Small intestine (tissue), 7 donors: ENCODE results near the gene HIPK2. TPM values are rescaled to one million over a fixed set of nuclear protein-coding genes. Genes with fewer than 3 reads are reported as not detected.

Experiments used
- DNase-seq, 2 donors: peaks; one replicate each; pipeline versions ENCODE4 v3.0.0 to v3.0.0-alpha.2; 2013
- FAIRE-seq: peaks from 2 replicates; lab custom pipeline; 2012; peaks lifted over from hg19 to GRCh38; lab: Jason Lieb, UNC
- H3K27ac ChIP-seq, 3 donors: one replicate each; pipeline ENCODE4 v1.5.1; 2013; ENCODE audit warnings: low read length in 2 of 3, mild to moderate bottlenecking in 2 of 3, control low read depth in 1 of 3, inconsistent platforms in 1 of 3, low read depth in 1 of 3, moderate library complexity in 1 of 3
- H3K27me3 ChIP-seq, 3 donors: one replicate each; pipeline ENCODE4 v1.6.1; 2013; ENCODE audit warnings: low read length in 3 of 3, inconsistent platforms in 1 of 3; ENCODE audit not compliant: control insufficient read depth in 3 of 3, insufficient read depth in 3 of 3
- H3K36me3 ChIP-seq, 3 donors: one replicate each; pipeline ENCODE4 v1.6.1; 2013; ENCODE audit warnings: low read length in 3 of 3, inconsistent platforms in 1 of 3, low read depth in 1 of 3, mild to moderate bottlenecking in 1 of 3, moderate library complexity in 1 of 3; ENCODE audit not compliant: control insufficient read depth in 3 of 3, insufficient read depth in 2 of 3
- H3K4me1 ChIP-seq, 3 donors: one replicate each; pipeline ENCODE4 v1.6.1; 2013; ENCODE audit warnings: low read length in 2 of 3, inconsistent platforms in 1 of 3, low read depth in 1 of 3, mild to moderate bottlenecking in 1 of 3, moderate library complexity in 1 of 3; ENCODE audit not compliant: control insufficient read depth in 3 of 3, insufficient read depth in 2 of 3
- H3K4me3 ChIP-seq, 3 donors: one replicate each; pipeline ENCODE4 v1.5.1; 2013; ENCODE audit warnings: low read length in 3 of 3, control low read depth in 1 of 3, inconsistent platforms in 1 of 3, low read depth in 1 of 3, mild to moderate bottlenecking in 1 of 3, moderate library complexity in 1 of 3
- H3K9me3 ChIP-seq, 2 donors: one replicate each; pipeline ENCODE4 v1.6.1; 2013; ENCODE audit warnings: low read depth in 1 of 2, low read length in 1 of 2; ENCODE audit not compliant: control insufficient read depth in 2 of 2, insufficient read depth in 1 of 2
- WGBS, 3 donors: extraction: QIAGEN DNeasy Blood & Tissue Kit; methylation state at CpG; one replicate each; pipeline ENCODE4 v1.1.7; 2013; 5-methylcytosine and 5-hydroxymethylcytosine counted together
- polyA plus RNA-seq, 4 donors: library from polyadenylated mRNA; stranded (reverse) in 3 of 4; unstranded in 1 of 4; fragments of 200-250 nt in 3 of 4; fragments of 120-200 nt in 1 of 4; gene quantifications; one replicate each; pipeline versions ENCODE4 v1.2.1 to v1.2.3, GENCODE V29; 2013
- donor health status: healthy with polysubstance abuse.
- donor health status: control.
- donor health status: control.
- donor health status: Bipolar disorder and iron deficiency.
- donor health status: healthy.

Gene HIPK2
- polyA plus RNA-seq, 4 donors, result 3.2 to 11.4 (median 7.2) TPM

GRCh38 chr7:139702811-139703486 is 74.8 kb downstream of the HIPK2 start:
- Histone ChIP-seq H3K9me3 (no peaks in the 10 kb centered on the region), H3K27ac (peak overlapping the region in 1 of 3 donors; percentile 64), H3K36me3 (peaks cover 0 to 60% (median 0%) of the 10 kb centered on the region in 3 donors), H3K4me1 (peaks cover 0 to 4% (median 0%) of the 10 kb centered on the region in 3 donors), H3K4me3 (no peak overlapping the region), H3K27me3 (no peaks in the 10 kb centered on the region)
- DNase-seq (no peak), FAIRE-seq (no peak)
- 61 to 86% (median 66%) methylated on average over 10 of the region's 10 CpGs for WGBS, 3 donors

GRCh38 chr7:139702313-139702731 is 75.5 kb downstream of the HIPK2 start:
- peaks cover 0 to 4% (median 0%) of the 10 kb centered on the region in 3 donors for H3K4me1 ChIP-seq
- no peaks in the 10 kb centered on the region for H3K27me3 ChIP-seq
- peaks cover 0 to 57% (median 0%) of the 10 kb centered on the region in 3 donors for H3K36me3 ChIP-seq
- H3K27ac ChIP-seq, result peak overlapping the region in 2 of 3 donors; percentile 8 to 64
- DNase-seq (no peak), FAIRE-seq (no peak)
- 50 to 58% (median 52%) methylated on average over 8 of the region's 8 CpGs for WGBS, 3 donors
- no peak overlapping the region for H3K4me3 ChIP-seq
- H3K9me3 ChIP-seq, result no peaks in the 10 kb centered on the region

GRCh38 chr7:139701908-139702307 is 75.9 kb downstream of the HIPK2 start:
- Histone ChIP-seq H3K36me3 (peaks cover 0 to 52% (median 0%) of the 10 kb centered on the region in 3 donors), H3K9me3 (no peaks in the 10 kb centered on the region), H3K27ac (peak overlapping the region in 1 of 3 donors; percentile 64), H3K27me3 (no peaks in the 10 kb centered on the region), H3K4me3 (no peak overlapping the region), H3K4me1 (peaks cover 0 to 4% (median 0%) of the 10 kb centered on the region in 3 donors)
- DNase-seq (no peak), FAIRE-seq (no peak)
- 82 to 88% (median 83%) methylated on average over 12 of the region's 12 CpGs for WGBS, 3 donors

- Histone ChIP-seq H3K4me1 (peaks cover 0 to 4% (median 0%) of the 10 kb centered on the region in 3 donors), H3K27me3 (no peaks in the 10 kb centered on the region), H3K4me3 (no peak overlapping the region), H3K36me3 (peaks cover 0 to 40% (median 0%) of the 10 kb centered on the region in 3 donors), H3K27ac (no peak overlapping the region), H3K9me3 (no peaks in the 10 kb centered on the region)
- no peak for FAIRE-seq
- DNase-seq, result no peak
- WGBS, 3 donors, result 74 to 84% (median 83%) methylated on average over 16 of the region's 16 CpGs
These were observed 77.1 kb downstream of the HIPK2 start for GRCh38 chr7:139700505-139701235.

GRCh38 chr7:139699640-139700504 is 77.9 kb downstream of the HIPK2 start:
- Histone ChIP-seq H3K27ac (no peak overlapping the region), H3K27me3 (no peaks in the 10 kb centered on the region), H3K36me3 (peaks cover 0 to 41% (median 0%) of the 10 kb centered on the region in 3 donors), H3K9me3 (no peaks in the 10 kb centered on the region), H3K4me3 (no peak overlapping the region), H3K4me1 (peaks cover 0 to 4% (median 0%) of the 10 kb centered on the region in 3 donors)
- DNase-seq (no peak), FAIRE-seq (no peak)
- WGBS, 3 donors, result 83 to 88% (median 84%) methylated on average over 18 of the region's 18 CpGs

DNA sequence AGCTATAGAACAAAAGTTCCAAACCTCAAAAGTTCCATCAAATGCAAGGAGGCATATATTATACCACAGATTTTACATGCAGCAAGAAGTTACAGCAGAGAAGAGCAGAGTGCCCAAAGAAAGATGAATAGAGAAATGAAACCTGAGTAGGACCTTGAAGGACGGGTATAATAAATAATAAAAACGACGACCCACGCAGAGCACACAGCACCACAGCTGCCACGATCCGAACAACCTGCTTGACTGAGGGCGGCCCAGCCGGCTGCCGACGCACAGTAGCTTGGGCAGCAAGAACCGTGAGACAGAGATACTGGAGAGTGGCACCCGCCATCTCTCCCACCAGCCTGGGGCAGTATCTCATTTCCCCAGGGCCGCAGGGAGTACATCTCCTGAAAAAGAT is 79.0 kb downstream of the HIPK2 start:
- Histone ChIP-seq H3K4me3 (no peak overlapping the region), H3K4me1 (peaks cover 0 to 4% (median 0%) of the 10 kb centered on the region in 3 donors), H3K36me3 (peaks cover 0 to 44% (median 0%) of the 10 kb centered on the region in 3 donors), H3K9me3 (no peaks in the 10 kb centered on the region), H3K27me3 (no peaks in the 10 kb centered on the region), H3K27ac (no peak overlapping the region)
- no peak for FAIRE-seq
- no peak for DNase-seq
- WGBS, 3 donors, result 89 to 97% (median 91%) methylated on average over 13 of the region's 13 CpGs

- Histone ChIP-seq H3K36me3 (peaks cover 0 to 44% (median 0%) of the 10 kb centered on the region in 3 donors), H3K27me3 (no peaks in the 10 kb centered on the region), H3K4me1 (peaks cover 0 to 4% (median 0%) of the 10 kb centered on the region in 3 donors), H3K9me3 (no peaks in the 10 kb centered on the region), H3K27ac (no peak overlapping the region), H3K4me3 (no peak overlapping the region)
- 90 to 94% (median 93%) methylated on average over 9 of the region's 9 CpGs for WGBS, 3 donors
- DNase-seq (no peak), FAIRE-seq (no peak)
These were observed 79.5 kb downstream of the HIPK2 start for GRCh38 chr7:139698278-139698677.

DNA sequence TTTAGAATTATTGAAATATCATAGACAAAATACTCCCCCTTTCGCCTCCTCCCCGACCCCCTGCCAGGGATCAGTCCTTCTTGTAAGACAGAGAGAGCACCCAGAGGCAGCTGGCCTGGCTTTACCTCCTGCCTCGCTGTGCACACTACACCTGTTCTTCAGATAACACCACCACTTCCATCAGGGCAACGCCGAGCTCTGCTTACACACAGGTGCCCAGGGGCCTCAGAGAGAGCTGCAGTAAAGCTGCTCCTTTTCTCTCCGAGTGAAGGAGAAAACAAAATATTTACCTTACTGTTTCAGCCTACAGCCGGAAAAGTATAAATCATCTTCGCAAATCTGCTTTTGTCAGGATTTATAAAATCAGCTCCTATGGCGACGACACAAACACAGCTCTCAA is 80.7 kb downstream of the HIPK2 start:
- DNase-seq, result no peak
- Histone ChIP-seq H3K9me3 (no peaks in the 10 kb centered on the region), H3K27me3 (no peaks in the 10 kb centered on the region), H3K27ac (peak overlapping the region in 1 of 3 donors; percentile 38), H3K4me1 (peaks cover 0 to 3% (median 2%) of the 10 kb centered on the region in 3 donors), H3K4me3 (no peak overlapping the region), H3K36me3 (peaks cover 0 to 38% (median 0%) of the 10 kb centered on the region in 3 donors)
- WGBS, 3 donors, result 75 to 83% (median 77%) methylated on average over 10 of the region's 10 CpGs
- FAIRE-seq, result no peak
